Stimulated activated CD4-positive, alpha-beta T cell treated with anti-CD3 and anti-CD28 coated beads, Interleukin-2, amount 100 ng/mL, for 4 hours (primary cell): Measurements from ENCODE around the gene ARHGEF19.
"Not testable (repeated sequence)": the region's sequence is repeated elsewhere in the genome, so short reads cannot be mapped to it uniquely, and the experiment has no call there.

Source experiments
- DNase-seq: peaks from one replicate; pipeline ENCODE4 v3.0.0-alpha.2; 2020; ENCODE audit warnings: low read depth

ARHGEF19 gene

GRCh38 chr1:16181887-16182719 is 30.3 kb downstream of the ARHGEF19 start:
- DNase-seq: no peak

- DNase-seq: no peak
Observed at GRCh38 chr1:16180291-16180824, 32.1 kb downstream of the ARHGEF19 start.

- no peak for DNase-seq
Observed at GRCh38 chr1:16178596-16179497, 33.6 kb downstream of the ARHGEF19 start.

- no peak for DNase-seq
Observed at GRCh38 chr1:16177306-16177705, 35.1 kb downstream of the ARHGEF19 start.

- DNase-seq: no peak
Observed at GRCh38 chr1:16176653-16177052, 35.8 kb downstream of the ARHGEF19 start.

GRCh38 chr1:16175610-16176553 is 36.6 kb downstream of the ARHGEF19 start:
- no peak for DNase-seq

GRCh38 chr1:16174886-16175598 is 37.4 kb downstream of the ARHGEF19 start:
- DNase-seq: no peak

- no peak for DNase-seq
Observed at GRCh38 chr1:16174261-16174868, 38.1 kb downstream of the ARHGEF19 start.

- DNase-seq: no peak
Observed at GRCh38 chr1:16173447-16174260, 38.8 kb downstream of the ARHGEF19 start.

- DNase-seq: no peak
Observed at GRCh38 chr1:16172964-16173446, 39.4 kb downstream of the ARHGEF19 start.

- DNase-seq: no peak
Observed at GRCh38 chr1:16172218-16172830, 40.1 kb downstream of the ARHGEF19 start.

GRCh38 chr1:16171314-16172151 is 40.9 kb downstream of the ARHGEF19 start:
- DNase-seq: no peak

- no peak for DNase-seq
Observed at GRCh38 chr1:16170283-16170673, 42.2 kb downstream of the ARHGEF19 start.

GRCh38 chr1:16168622-16169360 is 43.7 kb downstream of the ARHGEF19 start:
- no peak for DNase-seq

- DNase-seq: not testable (repeated sequence)
Observed at GRCh38 chr1:16168144-16168495, 44.3 kb downstream of the ARHGEF19 start.

GRCh38 chr1:16167331-16168143 is 44.9 kb downstream of the ARHGEF19 start:
- DNase-seq: peak; percentile 41

- DNase-seq: no peak
Observed at GRCh38 chr1:16166117-16166516, 46.3 kb downstream of the ARHGEF19 start.
